NCI-H2227 (cell line): ENCODE data around the gene DOCK9.
A peak's percentile ranks its signal among the peaks of the same experiment; 100 is the strongest.

Experiments used
- DNase-seq: peaks from one replicate; lab custom pipeline; 2025; ENCODE audit not compliant: unreplicated experiment; lab: John Stamatoyannopoulos, UW

DOCK9 gene

GRCh38 chr13:98978280-98978679 is 416 bp upstream of the DOCK9 start:
- DNase-seq, result no peak

DNA sequence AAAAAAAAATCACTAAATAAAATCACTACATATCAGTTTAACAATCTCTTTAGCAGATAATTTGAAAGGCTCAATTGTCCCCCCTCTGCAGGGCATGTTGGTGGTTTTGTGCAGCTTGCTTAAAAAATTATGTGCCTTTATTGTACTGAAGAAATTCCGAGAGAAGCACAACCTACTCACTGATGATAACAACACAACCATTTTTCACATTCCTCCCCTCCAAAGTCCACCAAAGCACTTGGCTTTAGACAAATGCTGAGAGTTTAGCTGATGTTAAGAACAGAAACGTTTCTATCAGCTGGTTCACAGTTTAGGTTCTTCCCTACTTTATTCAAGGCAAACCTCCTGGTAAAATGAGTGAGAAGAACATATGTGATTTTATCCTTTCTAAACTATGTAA is 923 bp downstream of the DOCK9 start:
- DNase-seq, result no peak

- DNase-seq, result no peak
These were observed 1.5 kb downstream of the DOCK9 start for GRCh38 chr13:98976338-98976737.

GRCh38 chr13:98975822-98976261 is 2.0 kb downstream of the DOCK9 start:
- DNase-seq, result no peak

GRCh38 chr13:98974053-98974452 is 3.8 kb downstream of the DOCK9 start:
- no peak for DNase-seq

- DNase-seq, result no peak
These were observed 5.2 kb downstream of the DOCK9 start for GRCh38 chr13:98972627-98973026.

DNA sequence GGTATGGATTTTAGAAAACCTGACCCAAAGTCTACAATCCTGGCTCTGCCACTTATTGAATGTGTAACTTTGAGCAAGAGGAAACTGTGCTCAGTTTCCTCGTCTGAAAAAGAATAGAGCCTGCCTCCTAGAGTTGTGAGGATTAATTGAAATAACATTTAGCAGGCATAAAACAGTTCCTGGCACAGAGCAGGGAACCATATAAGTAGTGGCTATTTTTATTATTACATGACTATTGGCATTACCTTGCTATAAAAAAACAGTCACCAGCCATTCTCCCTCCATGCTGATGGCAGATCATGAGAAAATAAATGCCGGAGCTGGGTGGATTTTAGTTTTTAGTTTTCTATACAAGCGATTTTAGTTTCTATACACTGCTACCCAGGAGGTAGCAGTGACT is 5.8 kb downstream of the DOCK9 start:
- no peak for DNase-seq

GRCh38 chr13:98970330-98970729 is 7.5 kb downstream of the DOCK9 start:
- DNase-seq, result no peak

DNA sequence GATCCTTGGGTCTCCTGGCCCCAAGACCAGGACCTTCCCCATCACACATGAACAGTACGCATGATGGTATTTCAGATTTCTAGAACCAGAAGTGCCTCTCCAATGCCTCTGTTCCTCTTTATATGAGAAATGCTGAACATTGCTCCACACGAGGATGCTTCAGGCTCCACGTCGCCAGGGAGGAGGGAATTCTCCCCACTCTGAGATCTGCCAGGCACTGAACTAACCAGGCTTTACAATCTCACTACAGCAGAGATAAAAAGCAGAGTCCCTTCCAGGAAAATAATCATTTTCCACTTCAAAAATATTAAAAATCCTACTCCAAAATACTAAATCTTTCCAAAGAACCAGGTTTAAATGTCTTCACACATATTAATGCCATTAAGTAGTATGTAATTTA is 10.4 kb downstream of the DOCK9 start:
- no peak for DNase-seq

- DNase-seq, result no peak
These were observed 11.8 kb downstream of the DOCK9 start for GRCh38 chr13:98966019-98966418.

GRCh38 chr13:98965325-98965724 is 12.5 kb downstream of the DOCK9 start:
- DNase-seq, result peak; percentile 31

- DNase-seq, result no peak
These were observed 13.9 kb downstream of the DOCK9 start for GRCh38 chr13:98963917-98964316.

DNA sequence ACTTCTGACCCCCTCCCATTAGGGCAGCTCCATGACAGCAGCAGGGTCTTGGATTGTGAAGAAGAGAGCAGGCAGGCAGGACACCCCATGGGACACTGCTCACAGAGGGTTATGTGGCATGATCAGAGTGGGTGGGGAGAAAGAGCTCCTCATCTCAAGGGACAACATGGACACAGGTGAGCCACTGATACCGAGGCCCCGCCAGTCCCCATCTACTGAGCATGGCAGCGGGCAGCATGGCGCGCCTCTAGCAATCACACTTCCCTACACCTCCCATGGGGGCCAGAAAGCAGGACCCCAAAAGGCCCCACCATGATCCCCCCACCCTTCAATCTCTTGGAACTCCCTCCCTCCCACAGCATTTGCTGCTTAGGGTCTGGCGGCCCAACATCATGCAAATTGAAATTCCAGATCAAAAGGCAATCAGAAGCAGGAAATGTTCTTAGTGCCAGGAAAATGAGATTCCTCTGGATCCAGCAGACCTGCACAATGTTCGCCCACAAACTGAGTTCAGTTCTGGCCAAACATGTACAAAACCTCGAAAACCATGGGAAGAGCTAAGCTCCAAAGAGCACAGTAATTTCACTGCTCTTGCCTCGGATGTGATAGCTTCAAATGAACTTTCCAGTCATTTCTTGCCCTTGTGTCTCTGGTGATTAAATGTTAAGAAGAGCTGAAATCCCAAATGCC is 14.8 kb downstream of the DOCK9 start:
- DNase-seq, result no peak

GRCh38 chr13:98961503-98962105 is 16.3 kb downstream of the DOCK9 start:
- DNase-seq, result no peak

- no peak for DNase-seq
These were observed 17.0 kb downstream of the DOCK9 start for GRCh38 chr13:98960606-98961502.

DNA sequence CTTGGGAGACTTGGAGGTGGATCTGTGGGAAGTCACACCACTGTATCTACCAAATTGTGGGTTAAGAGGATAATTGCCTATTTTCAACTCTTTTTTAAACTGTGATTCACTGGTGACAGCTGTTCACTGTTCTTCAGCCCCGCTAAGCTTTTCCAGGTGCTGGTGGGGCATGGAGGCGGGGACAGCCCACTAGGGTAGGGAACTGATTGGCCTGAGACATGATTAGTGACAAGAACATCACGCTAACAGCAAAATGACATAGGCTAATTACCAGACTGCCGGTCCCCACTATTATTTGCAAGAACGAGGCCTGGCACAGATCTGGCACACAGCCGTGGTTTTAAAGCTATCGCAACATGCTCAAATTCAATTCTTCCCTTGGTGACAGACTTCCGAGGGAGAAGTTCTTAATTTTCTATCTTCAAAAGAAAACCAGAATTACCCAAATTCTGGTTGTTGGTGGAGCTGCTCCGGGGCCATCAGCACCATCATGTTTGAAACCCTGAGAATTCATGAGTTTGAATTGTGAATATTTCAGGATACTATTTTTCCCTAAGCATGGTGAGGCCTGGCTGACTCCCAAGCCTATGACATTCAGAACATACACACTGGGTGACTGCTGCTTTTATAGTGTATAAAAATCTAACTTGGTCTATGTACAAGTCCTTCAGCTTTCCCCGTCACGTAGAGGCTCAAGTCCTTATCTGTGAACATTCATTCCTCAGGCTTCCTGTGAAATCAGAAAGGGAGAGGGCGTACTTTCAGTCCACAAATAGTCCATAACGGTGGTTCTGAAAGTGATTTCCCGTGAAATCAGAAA is 17.9 kb downstream of the DOCK9 start:
- peak; percentile 82 for DNase-seq

DNA sequence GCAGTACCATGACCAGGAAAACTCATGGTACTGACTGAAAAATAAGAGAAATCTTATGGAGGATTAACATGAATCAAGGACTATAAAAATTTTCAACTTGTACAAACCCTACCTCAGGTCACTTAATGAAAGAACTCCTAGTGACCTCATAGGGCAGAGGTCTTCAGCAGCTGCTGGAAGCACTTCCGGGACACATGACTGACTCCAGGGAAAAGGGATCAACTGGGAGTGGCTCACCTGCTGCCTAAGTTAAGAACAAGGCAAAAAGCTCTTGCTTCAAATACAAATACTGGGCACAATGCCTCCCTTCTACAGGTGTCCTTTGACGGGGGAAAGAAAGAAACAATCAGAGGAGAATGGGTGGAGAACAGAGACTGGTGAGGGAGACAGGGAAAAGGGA is 18.6 kb downstream of the DOCK9 start:
- peak; percentile 14 for DNase-seq

- DNase-seq, result no peak
These were observed 19.4 kb downstream of the DOCK9 start for GRCh38 chr13:98958443-98958794.

- DNase-seq, result no peak
These were observed 20.0 kb downstream of the DOCK9 start for GRCh38 chr13:98957731-98958442.

- no peak for DNase-seq
These were observed 22.5 kb downstream of the DOCK9 start for GRCh38 chr13:98955336-98955735.

- DNase-seq, result no peak
These were observed 23.6 kb downstream of the DOCK9 start for GRCh38 chr13:98954313-98954712.
